Bronchial epithelial cell (primary cell): ENCODE data around the gene GATAD2B. TPM values are rescaled to one million over a fixed set of nuclear protein-coding genes. Genes with fewer than 3 reads are reported as not detected.
A peak's percentile ranks its signal among the peaks of the same experiment; 100 is the strongest.

Source experiments
- DNase-seq: peaks from one replicate; pipeline ENCODE4 v3.0.0-alpha.2; 2010; ENCODE audit warnings: low read depth
- FAIRE-seq: peaks from 2 replicates; lab custom pipeline; 2011; peaks lifted over from hg19 to GRCh38; lab: Jason Lieb, UNC
- H3K27me3 ChIP-seq: 2 replicates; pipeline ENCODE4 v1.5.1; 2011; ENCODE audit warnings: low read length; ENCODE audit not compliant: control insufficient read depth, insufficient read depth
- H3K36me3 ChIP-seq: 2 replicates; pipeline ENCODE4 v1.5.1; 2011; ENCODE audit warnings: low read length; ENCODE audit not compliant: control insufficient read depth, insufficient read depth
- H3K4me3 ChIP-seq: 2 replicates; pipeline ENCODE4 v1.5.1; 2011; ENCODE audit warnings: mild to moderate bottlenecking, low read depth, low read length, control low read depth
- total RNA-seq: library from RNA; depleted of rRNA; stranded (reverse); fragments of >200 nt; gene quantifications from 2 replicates; pipeline ENCODE4 v1.2.1, GENCODE V29; 2014
- TF ChIP-seq, protein P1 (sequence below): IDR thresholded peaks from 2 replicates; pipeline ENCODE4 v1.5.1; 2011; ENCODE audit warnings: mild to moderate bottlenecking, moderate library complexity, low read length, control low read depth, inconsistent platforms; ENCODE audit not compliant: insufficient read depth, severe bottlenecking

GATAD2B gene
- total RNA-seq = 1.8 and 3.7 TPM in 2 replicates

- Histone ChIP-seq H3K4me3 (peak within 1 kb of the TSS; percentile 42), H3K36me3 (no peaks in the 10 kb centered on the region), H3K27me3 (no peaks in the 10 kb centered on the region)
- FAIRE-seq = no peak
- peak; percentile 98 for DNase-seq
- TF ChIP-seq, protein P1, sequence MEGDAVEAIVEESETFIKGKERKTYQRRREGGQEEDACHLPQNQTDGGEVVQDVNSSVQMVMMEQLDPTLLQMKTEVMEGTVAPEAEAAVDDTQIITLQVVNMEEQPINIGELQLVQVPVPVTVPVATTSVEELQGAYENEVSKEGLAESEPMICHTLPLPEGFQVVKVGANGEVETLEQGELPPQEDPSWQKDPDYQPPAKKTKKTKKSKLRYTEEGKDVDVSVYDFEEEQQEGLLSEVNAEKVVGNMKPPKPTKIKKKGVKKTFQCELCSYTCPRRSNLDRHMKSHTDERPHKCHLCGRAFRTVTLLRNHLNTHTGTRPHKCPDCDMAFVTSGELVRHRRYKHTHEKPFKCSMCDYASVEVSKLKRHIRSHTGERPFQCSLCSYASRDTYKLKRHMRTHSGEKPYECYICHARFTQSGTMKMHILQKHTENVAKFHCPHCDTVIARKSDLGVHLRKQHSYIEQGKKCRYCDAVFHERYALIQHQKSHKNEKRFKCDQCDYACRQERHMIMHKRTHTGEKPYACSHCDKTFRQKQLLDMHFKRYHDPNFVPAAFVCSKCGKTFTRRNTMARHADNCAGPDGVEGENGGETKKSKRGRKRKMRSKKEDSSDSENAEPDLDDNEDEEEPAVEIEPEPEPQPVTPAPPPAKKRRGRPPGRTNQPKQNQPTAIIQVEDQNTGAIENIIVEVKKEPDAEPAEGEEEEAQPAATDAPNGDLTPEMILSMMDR = no peak
Observed at GRCh38 chr1:153922972-153923925, at the start of gene GATAD2B. Gene GATAD2B, minus strand, starts transcription at chr1:153922972. Its CDS starts 94,625 bp downstream, at chr1:153828347.

GRCh38 chr1:153970346-153970745 is 47.6 kb upstream of the GATAD2B start:
- no peak for DNase-seq
- TF ChIP-seq, protein P1 = no peak
- no peak for FAIRE-seq
- no peak overlapping the region for H3K4me3 ChIP-seq
- no peaks in the 10 kb centered on the region for H3K27me3 ChIP-seq
- H3K36me3 ChIP-seq = peaks cover 12% of the 10 kb centered on the region

DNA sequence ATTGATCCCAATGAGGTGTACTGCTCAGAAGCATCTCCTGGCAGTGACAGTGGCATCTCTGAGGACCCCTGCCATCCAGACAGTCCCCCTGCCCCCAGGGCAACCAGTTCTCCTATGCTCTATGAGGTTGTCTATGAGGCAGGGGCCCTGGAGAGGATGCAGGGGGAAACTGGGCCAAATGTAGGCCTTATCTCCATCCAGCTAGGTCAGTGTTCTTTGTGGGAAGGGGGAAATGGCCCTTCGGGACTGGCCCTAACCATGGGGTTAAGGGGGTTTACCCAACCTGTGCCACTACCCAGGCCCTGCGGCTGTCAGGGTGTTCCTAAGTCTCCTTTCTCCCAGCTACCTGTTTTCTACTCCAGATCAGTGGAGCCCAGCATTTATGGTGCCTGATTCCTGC is 46.2 kb upstream of the GATAD2B start:
- Histone ChIP-seq H3K27me3 (no peaks in the 10 kb centered on the region), H3K4me3 (no peak overlapping the region), H3K36me3 (peaks cover 6% of the 10 kb centered on the region)
- TF ChIP-seq, protein P1 = no peak
- DNase-seq (no peak), FAIRE-seq (no peak)

DNA sequence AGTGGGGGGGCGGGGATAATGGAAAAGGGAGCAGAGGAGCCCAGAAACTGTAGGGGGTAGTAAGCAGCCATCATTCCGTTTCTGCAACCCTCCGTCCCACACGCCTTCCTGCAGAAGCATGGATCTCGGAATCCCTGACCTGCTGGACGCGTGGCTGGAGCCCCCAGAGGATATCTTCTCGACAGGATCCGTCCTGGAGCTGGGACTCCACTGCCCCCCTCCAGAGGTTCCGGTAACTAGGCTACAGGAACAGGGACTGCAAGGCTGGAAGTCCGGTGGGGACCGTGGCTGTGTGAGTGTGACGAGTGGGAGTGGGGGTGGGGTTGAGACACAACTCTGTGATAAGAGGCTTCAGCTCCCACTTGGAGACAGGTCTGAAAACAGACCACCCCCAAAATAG is 45.6 kb upstream of the GATAD2B start:
- Histone ChIP-seq H3K36me3 (peaks cover 2% of the 10 kb centered on the region), H3K27me3 (no peaks in the 10 kb centered on the region), H3K4me3 (peak overlapping the region; percentile 57)
- TF ChIP-seq, protein P1 = no peak
- no peak for FAIRE-seq
- no peak for DNase-seq

DNA sequence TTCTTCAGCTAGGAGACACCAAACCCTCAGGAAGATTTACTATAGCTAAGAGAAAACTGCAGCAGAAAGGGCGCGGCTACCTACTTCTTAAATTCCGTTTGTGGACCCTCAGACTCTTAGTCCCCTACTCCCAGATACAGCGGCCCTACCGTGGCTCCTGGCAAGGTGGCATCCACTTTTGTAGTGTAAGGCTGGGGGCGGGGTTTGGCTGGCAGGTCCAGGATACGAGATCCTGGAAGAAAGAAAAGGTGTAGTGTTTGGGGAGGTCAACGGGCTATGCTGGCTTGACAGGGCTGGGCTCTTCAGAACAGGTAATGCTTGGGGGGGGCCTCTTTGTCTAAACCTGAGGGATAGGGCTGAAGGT is 45.2 kb upstream of the GATAD2B start:
- no peak for FAIRE-seq
- Histone ChIP-seq H3K36me3 (peaks cover under 1% of the 10 kb centered on the region), H3K27me3 (no peaks in the 10 kb centered on the region), H3K4me3 (peak overlapping the region; percentile 57)
- DNase-seq = no peak
- TF ChIP-seq, protein P1 = no peak
